Adrenal gland (tissue), 12 donors: ENCODE measurements around the gene INSR. TPM values are rescaled to one million over a fixed set of nuclear protein-coding genes. Genes with fewer than 3 reads are reported as not detected.

Experiments
- DNase-seq, 7 donors: peaks; one replicate each; pipeline ENCODE4 v3.0.0-alpha.2; 2019 to 2020
- H3K27ac ChIP-seq, 5 donors: fragments of 200-600 bp; sonication (generic) in 4 of 5; 1 replicate in 3 of 5; 2 replicates in 2 of 5; pipeline versions ENCODE4 v1.5.1 to v1.8.0; 2016 to 2020; ENCODE audit warnings: mild to moderate bottlenecking in 1 of 5
- H3K27me3 ChIP-seq: fragments of 200-600 bp; 2 replicates; pipeline ENCODE4 v1.8.0; 2021
- H3K36me3 ChIP-seq, 2 donors: fragments of 200-600 bp; replicated peaks in 1 of 2; 1 replicate in 1 of 2; 2 replicates in 1 of 2; pipeline versions ENCODE4 v1.5.1 to v1.8.0; 2018 to 2022
- H3K4me1 ChIP-seq, 2 donors: fragments of 200-600 bp; replicated peaks in 1 of 2; 1 replicate in 1 of 2; 2 replicates in 1 of 2; pipeline versions ENCODE4 v1.5.1 to v1.8.0; 2018 to 2021
- H3K4me3 ChIP-seq, 4 donors: fragments of 200-600 bp; sonication (generic) in 3 of 4; one replicate each; pipeline ENCODE4 v1.5.1; 2016 to 2018
- H3K9me3 ChIP-seq, 3 donors: fragments of 200-600 bp; sonication (generic) in 1 of 3; replicated peaks in 1 of 3; 1 replicate in 2 of 3; 2 replicates in 1 of 3; pipeline versions ENCODE4 v1.5.1 to v1.8.0; 2016 to 2021
- POLR2A ChIP-seq, 2 donors: fragments of 450-650 bp; IDR thresholded peaks; one replicate each; pipeline ENCODE4 v1.6.1; 2017; ENCODE audit warnings: antibody characterized with exemption in 2 of 2, mild to moderate bottlenecking in 2 of 2, moderate library complexity in 1 of 2
- WGBS, 4 donors: extraction: QIAGEN DNeasy Blood & Tissue Kit in 2 of 4; methylation state at CpG; one replicate each; pipeline versions ENCODE4 v1.1.5 to v1.1.7; 2013 to 2017; 5-methylcytosine and 5-hydroxymethylcytosine counted together
- intact Hi-C, 2 donors: fragments of 100-400 bp; cut with DNase I; formaldehyde crosslinking; loops; one replicate each; pipeline versions ENCODE4 v1.14.1 to v1.15.0; 2022 to 2023
- polyA plus RNA-seq, 3 donors: library from polyadenylated mRNA; stranded (reverse); fragments of 200-250 nt in 2 of 3; fragments of 350-450 nt in 1 of 3; fragmentation: Illumina TruSeq in 1 of 3; extraction: RNeasy Lipid Tissue Mini Kit (QIAGEN cat#74804) in 1 of 3; gene quantifications; one replicate each; pipeline ENCODE4 v1.2.3, GENCODE V29; 2013 to 2014
- total RNA-seq, 9 donors: library from RNA; depleted of rRNA in 4 of 9; stranded (reverse); fragments of >200 nt in 4 of 9; fragments of 120-200 nt in 1 of 9; fragmentation: NEBNext Ultra II Directional in 1 of 9; extraction: Animal tissue kit (Norgen Biotek cat#: 25700) in 1 of 9; gene quantifications; one replicate each; pipeline versions ENCODE4 v1.1.0 to v1.2.4, GENCODE V29; 2013 to 2023
- TF ChIP-seq, protein P1 (sequence below), 6 experiments: fragments of 450-650 bp in 4 of 6; fragments of 200-600 bp in 2 of 6; sonication (generic) in 1 of 6; IDR thresholded peaks; 1 replicate in 5 of 6; 2 replicates in 1 of 6; pipeline versions ENCODE4 v1.5.1 to v1.8.0; 2016 to 2021; ENCODE audit warnings: antibody characterized with exemption in 6 of 6, mild to moderate bottlenecking in 2 of 6, moderate library complexity in 1 of 6
- donor health status: healthy with polysubstance abuse.
- donor health status: Bipolar disorder and iron deficiency.
- donor health status: DM: yes; HTN: yes; CAD: no.
- donor health status: DM: no; HTN: no; CAD: no.
- donor health status: DM: no; HTN: no; CAD: no.
- donor health status: DM: yes; HTN: yes; CAD: no.

Gene INSR
- total and polyA plus RNA-seq, 12 donors, result 19.0 to 327 (median 99.9) TPM

DNA sequence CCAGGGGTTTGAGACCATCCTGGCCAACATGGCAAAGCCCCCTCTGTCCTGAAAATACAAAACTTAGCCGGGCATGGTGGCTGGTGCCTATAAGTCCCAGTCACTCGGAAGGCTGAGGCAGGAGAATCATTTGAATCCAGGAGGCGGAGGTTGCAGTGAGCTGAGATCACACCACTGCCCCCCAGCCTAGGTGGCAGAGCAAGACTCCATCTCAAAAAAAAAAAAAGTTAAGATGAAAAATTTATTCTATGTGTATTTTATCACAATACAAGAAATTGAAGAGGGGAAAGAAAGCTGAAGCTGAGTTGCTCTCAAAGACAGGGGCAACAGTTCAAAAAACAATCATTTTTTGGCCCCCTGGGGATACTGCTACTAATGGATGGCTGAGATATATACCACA lies 31.1 kb downstream of the INSR start:
- H3K4me1 ChIP-seq, result peaks cover 29 to 65% of the 10 kb centered on the region in 2 donors
- no peaks in the 10 kb centered on the region for H3K9me3 ChIP-seq
- intact Hi-C loops, result no loop called here
- no peak for TF ChIP-seq POLR2A (IDR thresholded peaks at IDR 0.05)
- TF ChIP-seq, protein P1, sequence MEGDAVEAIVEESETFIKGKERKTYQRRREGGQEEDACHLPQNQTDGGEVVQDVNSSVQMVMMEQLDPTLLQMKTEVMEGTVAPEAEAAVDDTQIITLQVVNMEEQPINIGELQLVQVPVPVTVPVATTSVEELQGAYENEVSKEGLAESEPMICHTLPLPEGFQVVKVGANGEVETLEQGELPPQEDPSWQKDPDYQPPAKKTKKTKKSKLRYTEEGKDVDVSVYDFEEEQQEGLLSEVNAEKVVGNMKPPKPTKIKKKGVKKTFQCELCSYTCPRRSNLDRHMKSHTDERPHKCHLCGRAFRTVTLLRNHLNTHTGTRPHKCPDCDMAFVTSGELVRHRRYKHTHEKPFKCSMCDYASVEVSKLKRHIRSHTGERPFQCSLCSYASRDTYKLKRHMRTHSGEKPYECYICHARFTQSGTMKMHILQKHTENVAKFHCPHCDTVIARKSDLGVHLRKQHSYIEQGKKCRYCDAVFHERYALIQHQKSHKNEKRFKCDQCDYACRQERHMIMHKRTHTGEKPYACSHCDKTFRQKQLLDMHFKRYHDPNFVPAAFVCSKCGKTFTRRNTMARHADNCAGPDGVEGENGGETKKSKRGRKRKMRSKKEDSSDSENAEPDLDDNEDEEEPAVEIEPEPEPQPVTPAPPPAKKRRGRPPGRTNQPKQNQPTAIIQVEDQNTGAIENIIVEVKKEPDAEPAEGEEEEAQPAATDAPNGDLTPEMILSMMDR (IDR thresholded peaks at IDR 0.05), result no peak
- H3K4me3 ChIP-seq, result no peak overlapping the region
- peak overlapping the region in 4 of 5 donors; percentile 9 to 75 (median 58) for H3K27ac ChIP-seq
- H3K27me3 ChIP-seq, result no peaks in the 10 kb centered on the region
- WGBS, 4 donors, result 80 to 92% (median 87%) methylated on average over 3 of the region's 3 CpGs
- H3K36me3 ChIP-seq, result peaks cover 0 to 20% of the 10 kb centered on the region in 2 donors
- no peak for DNase-seq

DNA sequence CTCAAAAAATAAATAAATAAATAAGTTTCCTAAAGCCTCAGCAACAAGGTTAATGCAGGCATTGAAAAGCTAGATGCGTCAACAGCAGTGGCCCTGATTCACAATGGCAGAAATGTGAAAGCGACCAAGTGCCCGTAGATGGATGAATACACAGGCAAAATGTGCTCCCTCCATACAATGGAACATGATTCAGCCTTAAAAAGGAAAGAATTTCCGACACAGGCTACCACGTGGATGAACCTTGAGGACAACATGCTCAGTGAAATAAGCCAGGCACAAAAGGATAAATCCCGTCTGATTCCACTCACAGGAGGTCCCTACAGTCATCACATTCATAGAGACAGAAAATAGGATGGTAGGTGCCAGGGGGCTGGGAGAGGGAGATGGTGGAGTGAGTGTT lies 31.7 kb downstream of the INSR start:
- DNase-seq, result peak in 3 of 7 donors; percentile 26 to 64 (median 62)
- 51 to 64% (median 55%) methylated on average over 6 of the region's 6 CpGs for WGBS, 4 donors
- Histone ChIP-seq H3K4me3 (no peak overlapping the region), H3K27ac (peak overlapping the region; percentile 9 to 75 (median 42)), H3K27me3 (no peaks in the 10 kb centered on the region), H3K9me3 (no peaks in the 10 kb centered on the region), H3K36me3 (peaks cover 0 to 14% of the 10 kb centered on the region in 2 donors), H3K4me1 (peaks cover 35 to 68% of the 10 kb centered on the region in 2 donors)
- intact Hi-C loops, result no loop called here
- TF ChIP-seq POLR2A (IDR thresholded peaks at IDR 0.05), result peak in 1 of 2 donors; percentile 4
- TF ChIP-seq, protein P1 (IDR thresholded peaks at IDR 0.05), result no peak

DNA sequence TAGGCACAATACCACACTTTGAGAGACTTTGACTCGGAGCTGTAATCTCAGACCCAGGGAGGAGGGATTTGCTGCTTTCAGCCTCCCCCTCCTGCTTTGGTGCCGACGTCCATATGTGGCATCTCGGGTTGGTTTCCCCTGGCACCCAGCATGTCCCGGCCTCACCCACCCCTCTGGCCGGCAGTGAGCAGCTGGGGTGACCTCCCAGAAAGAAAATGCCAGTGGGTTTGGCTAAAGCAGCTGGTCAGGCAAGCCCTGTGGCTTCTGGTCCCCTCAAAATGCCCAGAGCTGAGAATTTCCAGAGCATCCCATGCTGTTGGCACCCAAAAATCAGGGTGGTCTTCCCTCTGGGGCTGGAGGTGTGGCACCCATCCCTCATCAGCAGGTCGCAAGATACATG lies 34.1 kb downstream of the INSR start:
- intact Hi-C loops, result no loop called here
- peak overlapping the region in 1 of 5 donors; percentile 90 for H3K27ac ChIP-seq
- no peak for TF ChIP-seq POLR2A (IDR thresholded peaks at IDR 0.05)
- TF ChIP-seq, protein P1 (IDR thresholded peaks at IDR 0.05), result no peak
- 79 to 88% (median 81%) methylated on average over 5 to 7 of the region's 7 CpGs for WGBS, 4 donors
- no peaks in the 10 kb centered on the region for H3K9me3 ChIP-seq
- H3K4me3 ChIP-seq, result no peak overlapping the region
- peaks cover 0 to 3% of the 10 kb centered on the region in 2 donors for H3K36me3 ChIP-seq
- H3K27me3 ChIP-seq, result no peaks in the 10 kb centered on the region
- peak in 1 of 7 donors; percentile 16 for DNase-seq
- H3K4me1 ChIP-seq, result peaks cover 30 to 69% of the 10 kb centered on the region in 2 donors

DNA sequence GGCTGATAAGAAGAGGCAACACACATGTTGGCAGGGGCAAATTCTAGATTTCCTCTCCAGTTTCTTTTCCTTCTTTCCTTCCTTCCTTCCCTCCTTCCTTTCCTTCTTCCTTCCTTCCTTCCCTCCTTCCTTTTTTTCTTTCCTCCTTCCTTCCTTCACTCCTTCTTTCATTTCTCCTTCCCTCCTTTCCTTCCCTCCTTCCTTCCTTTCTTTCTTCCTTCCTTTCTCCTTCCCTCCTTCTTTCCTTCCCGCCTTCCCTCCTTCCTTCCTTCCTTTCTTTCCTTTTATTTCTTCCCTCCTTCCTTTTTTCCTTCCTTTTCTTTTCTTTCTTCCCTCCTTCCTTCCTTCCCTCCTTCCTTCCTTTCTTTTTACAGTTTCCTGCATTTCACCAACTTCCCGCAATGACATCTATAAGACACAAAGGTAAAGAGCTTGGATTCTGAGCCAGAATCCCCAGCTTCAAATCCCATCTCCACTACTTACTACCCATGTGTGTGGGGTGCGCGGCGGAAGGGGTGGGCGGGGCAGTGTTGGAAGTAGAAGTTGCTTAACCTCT lies 35.3 kb downstream of the INSR start:
- Histone ChIP-seq H3K27ac (peak overlapping the region in 3 of 5 donors; percentile 58 to 90 (median 87)), H3K4me1 (peaks cover 35 to 70% of the 10 kb centered on the region in 2 donors), H3K36me3 (peaks cover 0 to 3% of the 10 kb centered on the region in 2 donors), H3K4me3 (no peak overlapping the region), H3K27me3 (no peaks in the 10 kb centered on the region), H3K9me3 (no peaks in the 10 kb centered on the region)
- 94 to 95% (median 95%) methylated on average over 6 of the region's 6 CpGs for WGBS, 4 donors
- intact Hi-C loops, result no loop called here
- TF ChIP-seq, protein P1 (IDR thresholded peaks at IDR 0.05), result no peak
- no peak for TF ChIP-seq POLR2A (IDR thresholded peaks at IDR 0.05)
- peak in 1 of 7 donors; percentile 21 for DNase-seq
